K562 (cell line): Measurements from ENCODE around the gene FAM186B.

Experiments used
- JUND ChIP-seq, 2 experiments: IDR thresholded peaks; 2 replicates in 1 of 2; 3 replicates in 1 of 2; pipeline ENCODE4 v1.6.1; 2011; ENCODE audit warnings: borderline replicate concordance in 2 of 2, low read depth in 2 of 2, low read length in 2 of 2, improper control_type of control experiment in 1 of 2, missing biosample characterization in 1 of 2, missing genetic modification characterization in 1 of 2, missing genetic modification reagents in 1 of 2
- KAT2B ChIP-seq: IDR thresholded peaks from one replicate; pipeline ENCODE4 v1.6.1; 2012; ENCODE audit warnings: low read depth, mild to moderate bottlenecking, control low read depth, inconsistent platforms, low read length, moderate library complexity
- KDM1A ChIP-seq, 2 experiments: fragments of 450-650 bp; IDR thresholded peaks; 2 replicates each; pipeline ENCODE4 v1.6.1; 2016; ENCODE audit warnings: mild to moderate bottlenecking in 2 of 2
- KDM2B ChIP-seq: fragments of 250-450 bp; sonication (Bioruptor Pico); IDR thresholded peaks from 2 replicates; pipeline ENCODE4 v1.8.0; 2021; ENCODE audit warnings: mild to moderate bottlenecking, moderate library complexity
- RNF2 ChIP-seq: sonication (generic); IDR thresholded peaks from 2 replicates; pipeline ENCODE4 v1.6.1; 2016
- SPI1 ChIP-seq: IDR thresholded peaks from 2 replicates; pipeline ENCODE4 v1.6.1; 2011; ENCODE audit warnings: low read depth, low read length, control low read depth, borderline replicate concordance
- ZNF239 ChIP-seq: fragments of 250-450 bp; sonication (Bioruptor Pico); IDR thresholded peaks from 2 replicates; pipeline ENCODE4 v1.4.0; 2020; ENCODE audit warnings: mild to moderate bottlenecking

DNA sequence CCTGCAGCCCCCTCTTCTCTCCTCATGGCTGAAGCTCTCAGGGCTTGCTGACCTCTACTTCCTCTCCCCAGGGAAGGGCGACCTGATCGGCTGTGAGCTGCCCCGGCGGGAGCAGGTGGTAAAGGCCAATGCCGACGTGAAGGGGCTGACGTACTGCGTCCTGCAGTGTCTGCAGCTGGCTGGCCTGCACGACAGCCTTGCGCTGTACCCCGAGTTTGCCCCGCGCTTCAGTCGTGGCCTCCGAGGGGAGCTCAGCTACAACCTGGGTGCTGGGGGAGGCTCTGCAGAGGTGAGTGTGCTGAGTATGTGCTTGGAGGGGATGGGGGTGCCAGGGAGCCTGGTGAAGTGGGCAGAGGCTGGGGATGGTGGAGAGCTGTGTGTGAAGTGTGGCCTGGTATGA lies 51.2 kb downstream of the FAM186B start:
- no peak for TF ChIP-seq SPI1
- TF ChIP-seq KAT2B, result no peak
- TF ChIP-seq ZNF239 (CRISPR knock-in tag), result no peak
- TF ChIP-seq RNF2, result no peak
- no peak for TF ChIP-seq KDM1A (IDR thresholded peaks at IDR 0.05)
- no peak for TF ChIP-seq KDM2B
- no peak for TF ChIP-seq JUND (IDR thresholded peaks at IDR 0.05; ENCODE audit: borderline replicate concordance, low read depth, low read length)
- TF ChIP-seq JUND (tag; IDR thresholded peaks at IDR 0.05; ENCODE audit: borderline replicate concordance, low read depth, low read length), result no peak
